Pancreas (tissue), 10 donors: Measurements from ENCODE around the gene ADARB1. TPM values are rescaled to one million over a fixed set of nuclear protein-coding genes. Genes with fewer than 3 reads are reported as not detected.

ENCODE experiments used
- ATAC-seq, 4 donors: fragments of 200-7000 bp; cut with Tn5 transposase; one replicate each; pipeline versions ENCODE4 v1.8.0 to v1.9.1; 2020; ENCODE audit warnings: mild to moderate bottlenecking in 4 of 4, moderate library complexity in 4 of 4
- DNase-seq, 6 donors: peaks; one replicate each; pipeline ENCODE4 v3.0.0-alpha.2; 2020
- FAIRE-seq: peaks from 2 replicates; lab custom pipeline; 2012; peaks lifted over from hg19 to GRCh38; lab: Jason Lieb, UNC
- H3K27ac ChIP-seq, 4 donors: fragments of 200-600 bp; sonication (generic); 1 replicate in 3 of 4; 2 replicates in 1 of 4; pipeline versions ENCODE4 v1.5.0 to v1.8.0; 2020
- H3K27me3 ChIP-seq, 4 donors: fragments of 200-600 bp; one replicate each; pipeline ENCODE4 v1.8.0; 2021
- H3K36me3 ChIP-seq, 3 donors: fragments of 200-600 bp; sonication (generic) in 1 of 3; one replicate each; pipeline versions ENCODE4 v1.5.0 to v1.8.0; 2020 to 2021
- H3K4me1 ChIP-seq, 3 donors: fragments of 200-600 bp; one replicate each; pipeline ENCODE4 v1.8.0; 2021
- H3K4me3 ChIP-seq, 4 donors: fragments of 200-600 bp; sonication (generic) in 2 of 4; one replicate each; pipeline versions ENCODE4 v1.5.0 to v1.8.0; 2020 to 2021
- H3K9me3 ChIP-seq, 4 donors: fragments of 200-600 bp; one replicate each; pipeline ENCODE4 v1.8.0; 2021
- WGBS, 2 donors: extraction: QIAGEN DNeasy Blood & Tissue Kit; methylation state at CpG; one replicate each; pipeline ENCODE4 v1.1.7; 2013; 5-methylcytosine and 5-hydroxymethylcytosine counted together
- intact Hi-C, 3 donors: fragments of 100-400 bp; cut with DNase I; formaldehyde crosslinking; loops; one replicate each; pipeline versions ENCODE4 v1.11.1 to v1.14.2; 2022
- polyA plus RNA-seq, 2 donors: library from polyadenylated mRNA; stranded (reverse); fragments of 200-250 nt; gene quantifications; one replicate each; pipeline ENCODE4 v1.2.3, GENCODE V29; 2013
- total RNA-seq, 6 donors: library from RNA; stranded (reverse); fragmentation: NEBNext Ultra II Directional in 4 of 6; extraction: Animal tissue kit (Norgen Biotek cat#: 25700) in 4 of 6; gene quantifications; one replicate each; pipeline versions ENCODE4 v1.2.1 to v1.2.4, GENCODE V29; 2021 to 2023
- TF ChIP-seq, protein P1 (sequence below), 4 donors: fragments of 200-600 bp; sonication (generic) in 3 of 4; IDR thresholded peaks; one replicate each; pipeline versions ENCODE4 v1.5.0 to v1.8.0; 2021; ENCODE audit warnings: antibody characterized with exemption in 4 of 4
- donor health status: healthy with polysubstance abuse.
- donor health status: DM: no; HTN: no; CAD: no; lungs with moderate emphysema.
- donor health status: DM: no; HTN: no; CAD: no.
- donor health status: control.
- donor health status: control.
- donor health status: Bipolar disorder and iron deficiency.
- donor health status: DM: yes; HTN: yes; CAD: no.
- donor health status: DM: no; HTN: no; CAD: no.
- donor health status: DM: no; HTN: no; CAD: no.
- donor health status: DM: yes; HTN: yes; CAD: no.

The ADARB1 gene
- total and polyA plus RNA-seq, 8 donors = 5.4 to 10.1 (median 6.3) TPM

DNA sequence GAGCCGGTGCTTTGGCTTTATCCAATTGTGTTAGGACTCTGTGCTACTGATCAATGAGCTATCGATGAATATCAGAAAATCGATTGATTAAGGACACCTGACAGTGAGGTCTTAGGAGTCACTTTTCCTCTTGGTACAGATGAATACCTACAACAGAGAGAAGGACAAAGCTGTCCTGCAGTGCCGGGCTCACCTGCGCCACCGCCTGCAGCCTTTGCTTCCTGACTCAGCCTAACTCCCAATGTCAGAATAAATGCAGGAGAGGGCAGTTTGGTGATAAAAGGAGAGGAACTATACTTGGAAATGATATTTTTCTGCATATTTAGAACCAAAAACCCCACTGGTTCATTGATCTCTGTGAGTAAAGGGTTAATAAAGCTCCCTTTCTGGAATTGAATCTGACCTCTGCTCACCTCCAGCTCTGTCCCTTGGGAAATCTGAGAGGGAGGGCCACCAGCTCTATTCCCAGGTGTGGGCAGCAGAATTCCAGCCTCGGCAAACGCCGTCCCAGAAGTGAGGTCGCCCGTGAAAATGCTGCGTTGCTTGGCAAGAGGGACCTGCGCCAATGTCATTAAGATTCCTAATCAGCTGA is 174.0 kb downstream of the ADARB1 start:
- H3K4me3 ChIP-seq = peak overlapping the region in 1 of 4 donors; percentile 22
- H3K27me3 ChIP-seq = peaks cover 0 to 6% (median 0%) of the 10 kb centered on the region in 4 donors
- H3K9me3 ChIP-seq = no peaks in the 10 kb centered on the region
- no peaks in the 10 kb centered on the region for H3K36me3 ChIP-seq
- no peak overlapping the region for H3K27ac ChIP-seq
- DNase-seq (no peak), FAIRE-seq (no peak), ATAC-seq (peak in 2 of 4 donors; percentile 14 to 56)
- H3K4me1 ChIP-seq = no peaks in the 10 kb centered on the region
- intact Hi-C loops = no loop called here
- TF ChIP-seq, protein P1, sequence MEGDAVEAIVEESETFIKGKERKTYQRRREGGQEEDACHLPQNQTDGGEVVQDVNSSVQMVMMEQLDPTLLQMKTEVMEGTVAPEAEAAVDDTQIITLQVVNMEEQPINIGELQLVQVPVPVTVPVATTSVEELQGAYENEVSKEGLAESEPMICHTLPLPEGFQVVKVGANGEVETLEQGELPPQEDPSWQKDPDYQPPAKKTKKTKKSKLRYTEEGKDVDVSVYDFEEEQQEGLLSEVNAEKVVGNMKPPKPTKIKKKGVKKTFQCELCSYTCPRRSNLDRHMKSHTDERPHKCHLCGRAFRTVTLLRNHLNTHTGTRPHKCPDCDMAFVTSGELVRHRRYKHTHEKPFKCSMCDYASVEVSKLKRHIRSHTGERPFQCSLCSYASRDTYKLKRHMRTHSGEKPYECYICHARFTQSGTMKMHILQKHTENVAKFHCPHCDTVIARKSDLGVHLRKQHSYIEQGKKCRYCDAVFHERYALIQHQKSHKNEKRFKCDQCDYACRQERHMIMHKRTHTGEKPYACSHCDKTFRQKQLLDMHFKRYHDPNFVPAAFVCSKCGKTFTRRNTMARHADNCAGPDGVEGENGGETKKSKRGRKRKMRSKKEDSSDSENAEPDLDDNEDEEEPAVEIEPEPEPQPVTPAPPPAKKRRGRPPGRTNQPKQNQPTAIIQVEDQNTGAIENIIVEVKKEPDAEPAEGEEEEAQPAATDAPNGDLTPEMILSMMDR (IDR thresholded peaks at IDR 0.05) = no peak
- 20 to 25% methylated on average over 13 of the region's 13 CpGs for WGBS, 2 donors

DNA sequence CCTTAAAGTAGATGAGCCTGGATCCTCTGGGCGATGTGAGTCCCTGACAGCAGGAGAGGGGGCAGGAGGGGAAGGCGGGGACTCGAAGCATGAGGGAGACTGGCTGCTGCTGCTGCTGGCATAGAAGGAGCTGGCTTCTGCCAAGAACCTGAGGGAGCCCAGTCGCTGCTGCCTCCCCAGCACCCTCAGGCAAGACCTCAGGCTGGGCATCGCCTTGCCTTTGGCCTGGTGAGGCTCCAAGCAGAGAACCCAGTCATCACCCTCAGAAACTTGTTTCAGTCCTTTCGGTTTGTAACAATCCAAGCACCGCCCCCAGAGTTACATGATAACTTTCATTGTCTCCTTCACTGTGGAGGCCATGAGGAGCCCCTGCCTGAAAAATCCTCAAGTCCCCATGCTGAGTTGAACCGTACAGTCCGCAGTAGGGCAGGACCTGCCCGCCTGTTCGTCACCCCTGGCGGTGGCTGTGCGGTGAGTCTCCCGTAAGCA is 174.6 kb downstream of the ADARB1 start:
- intact Hi-C loops = no loop called here
- WGBS, 2 donors = 29 to 37% methylated on average over 14 of the region's 14 CpGs
- FAIRE-seq (no peak), ATAC-seq (peak in 3 of 4 donors; percentile 54 to 74 (median 70)), DNase-seq (peak in 1 of 6 donors; percentile 16)
- Histone ChIP-seq H3K36me3 (no peaks in the 10 kb centered on the region), H3K27me3 (peaks cover 0 to 6% (median 0%) of the 10 kb centered on the region in 4 donors), H3K4me1 (no peaks in the 10 kb centered on the region), H3K4me3 (peak overlapping the region in 1 of 4 donors; percentile 22), H3K9me3 (no peaks in the 10 kb centered on the region), H3K27ac (no peak overlapping the region)
- TF ChIP-seq, protein P1 (IDR thresholded peaks at IDR 0.05) = no peak

DNA sequence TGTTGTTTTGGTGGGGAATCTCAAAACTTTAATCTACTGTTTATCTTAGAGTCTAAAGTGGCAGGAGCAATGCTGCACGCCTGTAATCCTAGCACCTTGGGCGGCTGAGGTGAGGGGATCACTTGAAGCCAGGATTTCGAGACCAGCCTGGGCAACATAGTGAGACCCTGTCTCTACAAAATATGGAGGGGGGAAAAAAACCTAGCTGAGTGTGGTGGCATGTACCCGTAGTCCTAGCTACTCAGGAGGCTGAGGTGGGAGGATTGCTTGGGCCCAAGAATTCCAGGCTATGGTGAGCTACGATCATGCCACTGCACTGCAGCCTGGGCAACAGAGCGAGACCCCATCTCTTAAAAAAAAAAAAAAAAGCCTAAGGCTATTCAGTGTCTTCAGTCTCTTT is 175.2 kb downstream of the ADARB1 start:
- WGBS, 2 donors = 83 to 84% methylated on average over 6 of the region's 6 CpGs
- H3K4me3 ChIP-seq = no peak overlapping the region
- H3K9me3 ChIP-seq = no peaks in the 10 kb centered on the region
- TF ChIP-seq, protein P1 (IDR thresholded peaks at IDR 0.05) = no peak
- H3K27me3 ChIP-seq = peaks cover 0 to 6% (median 0%) of the 10 kb centered on the region in 4 donors
- no peak for ATAC-seq
- H3K36me3 ChIP-seq = no peaks in the 10 kb centered on the region
- FAIRE-seq = no peak
- no peak for DNase-seq
- no peak overlapping the region for H3K27ac ChIP-seq
- intact Hi-C loops = no loop called here
- no peaks in the 10 kb centered on the region for H3K4me1 ChIP-seq

DNA sequence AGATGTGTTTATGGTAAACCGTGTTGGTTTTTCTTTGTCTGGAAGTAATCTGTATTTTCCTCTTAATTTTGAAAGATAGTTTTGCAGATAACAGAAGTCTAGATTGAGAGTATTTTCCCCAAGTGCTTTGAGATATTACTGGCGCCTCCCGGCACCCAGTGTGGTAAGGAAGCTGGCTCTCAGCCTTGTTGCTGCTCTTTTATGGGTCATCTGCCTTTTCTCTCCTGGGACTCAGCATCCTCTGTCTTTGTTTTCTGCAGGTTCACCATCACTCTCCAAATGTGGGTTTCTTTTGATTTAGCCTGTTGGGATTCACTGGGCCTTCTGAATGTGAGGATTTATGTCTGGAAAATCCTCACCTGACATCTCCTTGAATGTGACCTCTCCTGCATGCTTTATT is 175.9 kb downstream of the ADARB1 start:
- WGBS, 2 donors = 78 to 84% methylated on average over 3 of the region's 3 CpGs
- H3K27ac ChIP-seq = no peak overlapping the region
- no peaks in the 10 kb centered on the region for H3K9me3 ChIP-seq
- FAIRE-seq = no peak
- no peak for DNase-seq
- intact Hi-C loops = no loop called here
- H3K4me1 ChIP-seq = no peaks in the 10 kb centered on the region
- ATAC-seq = no peak
- no peak overlapping the region for H3K4me3 ChIP-seq
- TF ChIP-seq, protein P1 (IDR thresholded peaks at IDR 0.05) = no peak
- H3K27me3 ChIP-seq = peaks cover 0 to 6% (median 0%) of the 10 kb centered on the region in 4 donors
- H3K36me3 ChIP-seq = no peaks in the 10 kb centered on the region
